ENCODE results near the gene CROCC2. TPM values are rescaled to one million over a fixed set of nuclear protein-coding genes. Genes with fewer than 3 reads are reported as not detected.

The CROCC2 gene
- total RNA-seq, 1 experiment from 2014 or later: not detected

- Histone ChIP-seq H3K4me1 (ENCODE audit: control insufficient read depth in 1 of 2, insufficient read depth in 2 of 2, low read length in 2 of 2) (no peaks in the 10 kb centered on the region), H2AFZ (ENCODE audit: low read depth, low read length, poor library complexity, severe bottlenecking) (no peak overlapping the region), H3K4me3 (replicated peaks in 1 of 2; ENCODE audit: low read depth in 1 of 2, low read length in 2 of 2) (no peak overlapping the region), H3K9ac (ENCODE audit: low read length) (no peak overlapping the region), H3K9me2 (ENCODE audit: insufficient read depth) (no peaks in the 10 kb centered on the region), H3K27ac (ENCODE audit: low read depth, low read length) (no peak overlapping the region), H3K79me2 (ENCODE audit: insufficient read depth, low read length) (no peaks in the 10 kb centered on the region), H3K36me3 (ENCODE audit: control insufficient read depth in 1 of 2, insufficient read depth in 2 of 2, low read length in 2 of 2) (no peaks in the 10 kb centered on the region), H3K27me3 (ENCODE audit: insufficient read depth, low read length) (no peaks in the 10 kb centered on the region), H3K9me3 (ENCODE audit: control insufficient read depth in 1 of 2, insufficient read depth in 1 of 2, low read depth in 1 of 2, low read length in 2 of 2) (no peaks in the 10 kb centered on the region), H3K4me2 (ENCODE audit: low read length) (no peak overlapping the region), H4K20me1 (ENCODE audit: insufficient read depth) (no peaks in the 10 kb centered on the region)
- ChIA-PET POLR2A (no interaction called here), CTCF (no interaction called here), RAD21 (ENCODE audit: low non-redundant PET in 1 of 2, low total read pairs in 2 of 2, uncharacterized antibody in 2 of 2, unreplicated experiment in 2 of 2) (no interaction called here)
- ATAC-seq: no peak
- no TSS peak for BruUV-seq (replicated peaks)
- intact Hi-C loops (cut with micrococcal nuclease): no loop called here
- no peak for TF ChIP-seq MAX (IDR thresholded peaks at IDR 0.05)
- TF ChIP-seq EZH2phosphoT487 (IDR thresholded peaks at IDR 0.05; ENCODE audit: borderline replicate concordance): no peak
- no peak for TF ChIP-seq EZH2 (IDR thresholded peaks at IDR 0.05)
- no peak for TF ChIP-seq FOSL1 (IDR thresholded peaks at IDR 0.05; ENCODE audit: low read depth)
- TF ChIP-seq SP1 (IDR thresholded peaks at IDR 0.05; ENCODE audit: low read depth): no peak
- no peak for TF ChIP-seq SIN3A (IDR thresholded peaks at IDR 0.05; ENCODE audit: low read depth)
- no peak for TF ChIP-seq ELF1 (IDR thresholded peaks at IDR 0.05; ENCODE audit: borderline replicate concordance, low read depth)
- no peak for TF ChIP-seq ATF3 (IDR thresholded peaks at IDR 0.05)
- TF ChIP-seq RAD21 (IDR thresholded peaks at IDR 0.05; ENCODE audit: low read depth): no peak
- no peak for TF ChIP-seq CBX3 (IDR thresholded peaks at IDR 0.05; ENCODE audit: low read depth)
- no peak for TF ChIP-seq CEBPB (IDR thresholded peaks at IDR 0.05; ENCODE audit: low read depth)
- TF ChIP-seq EGR1 (IDR thresholded peaks at IDR 0.05; ENCODE audit: low read depth): no peak
- TF ChIP-seq JUND (IDR thresholded peaks at IDR 0.05): no peak
- TF ChIP-seq POLR2A (IDR thresholded peaks at IDR 0.05; ENCODE audit: borderline replicate concordance, extremely low read depth, insufficient read depth, insufficient read length): no peak
- DNase-seq (ENCODE audit: low read depth, low spot score): no peak
These were observed 127.3 kb downstream of the CROCC2 start for GRCh38 chr2:241033336-241033987.

DNA sequence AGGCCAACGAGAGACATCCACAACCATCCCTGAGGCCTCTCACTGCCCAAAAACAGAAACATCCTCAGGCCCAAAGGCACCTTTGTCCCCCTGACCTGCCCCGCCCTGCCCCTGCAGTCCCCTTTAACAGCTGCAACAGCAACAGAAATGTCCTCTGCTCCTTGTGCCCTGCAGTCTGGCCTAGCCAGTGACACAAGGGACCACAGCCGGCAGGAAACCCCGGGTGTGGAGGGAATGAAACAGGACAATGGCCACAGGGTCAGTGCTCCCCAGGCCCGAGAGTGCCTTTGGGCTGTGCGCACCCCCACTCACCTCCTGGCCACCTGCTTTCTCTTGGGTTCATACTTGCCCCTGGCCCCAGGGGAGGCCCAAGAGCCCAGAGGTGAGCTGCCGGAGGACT is 127.9 kb downstream of the CROCC2 start:
- POLR2A ChIA-PET: no interaction called here
- TF ChIP-seq ATF3 (IDR thresholded peaks at IDR 0.05) (no peak), CBX3 (IDR thresholded peaks at IDR 0.05; ENCODE audit: low read depth) (no peak), FOSL1 (IDR thresholded peaks at IDR 0.05; ENCODE audit: low read depth) (no peak), SP1 (IDR thresholded peaks at IDR 0.05; ENCODE audit: low read depth) (no peak), CTCF (IDR thresholded peaks at IDR 0.05 in 2 of 3, conservative IDR thresholded peaks at IDR 0.05 in 1 of 3; ENCODE audit: borderline replicate concordance in 1 of 3, insufficient read depth in 1 of 3, low read depth in 2 of 3, low read length in 2 of 3) (no peak), ELF1 (IDR thresholded peaks at IDR 0.05; ENCODE audit: borderline replicate concordance, low read depth) (no peak), ZNF274 (IDR thresholded peaks at IDR 0.05; ENCODE audit: low read depth, low read length) (no peak)
- TF ChIP-seq, protein P1, sequence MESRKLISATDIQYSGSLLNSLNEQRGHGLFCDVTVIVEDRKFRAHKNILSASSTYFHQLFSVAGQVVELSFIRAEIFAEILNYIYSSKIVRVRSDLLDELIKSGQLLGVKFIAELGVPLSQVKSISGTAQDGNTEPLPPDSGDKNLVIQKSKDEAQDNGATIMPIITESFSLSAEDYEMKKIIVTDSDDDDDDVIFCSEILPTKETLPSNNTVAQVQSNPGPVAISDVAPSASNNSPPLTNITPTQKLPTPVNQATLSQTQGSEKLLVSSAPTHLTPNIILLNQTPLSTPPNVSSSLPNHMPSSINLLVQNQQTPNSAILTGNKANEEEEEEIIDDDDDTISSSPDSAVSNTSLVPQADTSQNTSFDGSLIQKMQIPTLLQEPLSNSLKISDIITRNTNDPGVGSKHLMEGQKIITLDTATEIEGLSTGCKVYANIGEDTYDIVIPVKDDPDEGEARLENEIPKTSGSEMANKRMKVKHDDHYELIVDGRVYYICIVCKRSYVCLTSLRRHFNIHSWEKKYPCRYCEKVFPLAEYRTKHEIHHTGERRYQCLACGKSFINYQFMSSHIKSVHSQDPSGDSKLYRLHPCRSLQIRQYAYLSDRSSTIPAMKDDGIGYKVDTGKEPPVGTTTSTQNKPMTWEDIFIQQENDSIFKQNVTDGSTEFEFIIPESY (IDR thresholded peaks at IDR 0.05; ENCODE audit: extremely low read depth, insufficient replicate concordance, low read length): no peak

More for the DNA sequence above, 127.9 kb downstream of the CROCC2 start:
- H3K4me2 ChIP-seq (ENCODE audit: low read length): no peak overlapping the region
- H3K4me1 ChIP-seq (ENCODE audit: control insufficient read depth in 1 of 2, insufficient read depth in 2 of 2, low read length in 2 of 2): no peaks in the 10 kb centered on the region
- DNase-seq (ENCODE audit: low read depth, low spot score) (no peak), ATAC-seq (no peak)
- intact Hi-C loops (cut with micrococcal nuclease): no loop called here
- H3K4me3 ChIP-seq (replicated peaks in 1 of 2; ENCODE audit: low read depth in 1 of 2, low read length in 2 of 2): no peak overlapping the region
- ChIA-PET RAD21 (ENCODE audit: low non-redundant PET in 1 of 2, low total read pairs in 2 of 2, uncharacterized antibody in 2 of 2, unreplicated experiment in 2 of 2) (no interaction called here), CTCF (no interaction called here)
- no peaks in the 10 kb centered on the region for H4K20me1 ChIP-seq (ENCODE audit: insufficient read depth)
- no peaks in the 10 kb centered on the region for H3K79me2 ChIP-seq (ENCODE audit: insufficient read depth, low read length)
- H3K27me3 ChIP-seq (ENCODE audit: insufficient read depth, low read length): no peaks in the 10 kb centered on the region
- no peaks in the 10 kb centered on the region for H3K36me3 ChIP-seq (ENCODE audit: control insufficient read depth in 1 of 2, insufficient read depth in 2 of 2, low read length in 2 of 2)
- no peak overlapping the region for H3K9ac ChIP-seq (ENCODE audit: low read length)
- BruUV-seq (replicated peaks): no TSS peak
- no peak overlapping the region for H2AFZ ChIP-seq (ENCODE audit: low read depth, low read length, poor library complexity, severe bottlenecking)
- H3K27ac ChIP-seq (ENCODE audit: low read depth, low read length): no peak overlapping the region
- no peaks in the 10 kb centered on the region for H3K9me2 ChIP-seq (ENCODE audit: insufficient read depth)
- no peaks in the 10 kb centered on the region for H3K9me3 ChIP-seq (ENCODE audit: control insufficient read depth in 1 of 2, insufficient read depth in 1 of 2, low read depth in 1 of 2, low read length in 2 of 2)
